ENCODE data around the gene SNX21. TPM values are rescaled to one million over a fixed set of nuclear protein-coding genes. Genes with fewer than 3 reads are reported as not detected.

SNX21 gene
- total and polyA plus RNA-seq, 9 of the 15 experiments (the other 6 are each of a cell fraction or from before 2014, with no cell fraction given), result 0.10 to 1.2 (median 0.42) TPM

DNA sequence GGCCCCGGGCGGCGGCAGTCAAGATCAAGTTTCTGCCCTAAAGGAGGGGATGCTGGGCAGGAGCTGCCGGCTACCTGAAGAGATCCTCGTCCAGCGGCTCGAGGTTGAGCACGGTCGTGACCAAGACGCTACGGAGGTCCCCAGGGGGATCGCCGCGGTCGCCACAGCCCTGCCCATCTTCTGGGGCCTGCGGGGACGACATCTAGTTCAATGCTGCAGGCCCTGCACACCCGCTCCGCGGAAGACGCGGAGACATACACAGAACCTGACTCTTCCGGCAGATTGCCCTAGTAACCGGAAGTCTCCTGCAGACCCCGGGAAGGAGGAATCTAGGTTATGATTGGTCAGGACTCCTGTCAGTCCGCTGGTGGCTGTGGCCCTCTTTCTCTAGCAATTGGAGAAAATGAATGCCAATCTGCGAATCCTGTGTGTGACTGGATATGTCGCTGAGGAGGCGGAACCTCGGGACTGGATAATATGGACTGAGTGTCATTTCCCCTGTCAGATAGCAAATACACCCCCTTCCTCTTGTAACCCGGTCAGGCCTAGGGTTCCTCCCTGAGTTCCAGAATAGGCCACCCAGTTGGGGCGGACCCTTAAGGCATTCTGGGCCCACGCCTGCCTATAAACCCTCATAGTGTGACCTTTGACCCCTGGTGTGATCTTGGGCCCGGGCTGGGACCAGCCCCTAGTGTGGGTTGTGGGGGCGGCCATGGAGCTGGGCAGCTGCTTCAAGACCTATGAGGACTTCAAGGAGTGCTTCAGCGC lies 23.7 kb downstream of the SNX21 start, which contains the start of the genes ACOT8 and ZSWIM3 (continued):
- TF ChIP-seq, protein P1, sequence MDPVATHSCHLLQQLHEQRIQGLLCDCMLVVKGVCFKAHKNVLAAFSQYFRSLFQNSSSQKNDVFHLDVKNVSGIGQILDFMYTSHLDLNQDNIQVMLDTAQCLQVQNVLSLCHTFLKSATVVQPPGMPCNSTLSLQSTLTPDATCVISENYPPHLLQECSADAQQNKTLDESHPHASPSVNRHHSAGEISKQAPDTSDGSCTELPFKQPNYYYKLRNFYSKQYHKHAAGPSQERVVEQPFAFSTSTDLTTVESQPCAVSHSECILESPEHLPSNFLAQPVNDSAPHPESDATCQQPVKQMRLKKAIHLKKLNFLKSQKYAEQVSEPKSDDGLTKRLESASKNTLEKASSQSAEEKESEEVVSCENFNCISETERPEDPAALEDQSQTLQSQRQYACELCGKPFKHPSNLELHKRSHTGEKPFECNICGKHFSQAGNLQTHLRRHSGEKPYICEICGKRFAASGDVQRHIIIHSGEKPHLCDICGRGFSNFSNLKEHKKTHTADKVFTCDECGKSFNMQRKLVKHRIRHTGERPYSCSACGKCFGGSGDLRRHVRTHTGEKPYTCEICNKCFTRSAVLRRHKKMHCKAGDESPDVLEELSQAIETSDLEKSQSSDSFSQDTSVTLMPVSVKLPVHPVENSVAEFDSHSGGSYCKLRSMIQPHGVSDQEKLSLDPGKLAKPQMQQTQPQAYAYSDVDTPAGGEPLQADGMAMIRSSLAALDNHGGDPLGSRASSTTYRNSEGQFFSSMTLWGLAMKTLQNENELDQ (CRISPR knock-in tag; IDR thresholded peaks at IDR 0.05; ENCODE audit: borderline replicate concordance), result no peak
- TF ChIP-seq NUFIP1 (IDR thresholded peaks at IDR 0.05; ENCODE audit: partially characterized antibody), result no peak
- TF ChIP-seq IRF2 (CRISPR knock-in tag; IDR thresholded peaks at IDR 0.05), result no peak
- TF ChIP-seq ILF3 (IDR thresholded peaks at IDR 0.05; ENCODE audit: borderline replicate concordance), result no peak
- TF ChIP-seq YBX1 (IDR thresholded peaks at IDR 0.05), result no peak
- TF ChIP-seq TFAM (CRISPR knock-in tag; conservative IDR thresholded peaks at IDR 0.05), result no peak
- no peak for TF ChIP-seq ZNF174 (CRISPR knock-in tag; IDR thresholded peaks at IDR 0.05)
- TF ChIP-seq RBM14 (IDR thresholded peaks at IDR 0.05; ENCODE audit: borderline replicate concordance, insufficient read depth, low read depth, low read length), result no peak
- TF ChIP-seq, protein P2, sequence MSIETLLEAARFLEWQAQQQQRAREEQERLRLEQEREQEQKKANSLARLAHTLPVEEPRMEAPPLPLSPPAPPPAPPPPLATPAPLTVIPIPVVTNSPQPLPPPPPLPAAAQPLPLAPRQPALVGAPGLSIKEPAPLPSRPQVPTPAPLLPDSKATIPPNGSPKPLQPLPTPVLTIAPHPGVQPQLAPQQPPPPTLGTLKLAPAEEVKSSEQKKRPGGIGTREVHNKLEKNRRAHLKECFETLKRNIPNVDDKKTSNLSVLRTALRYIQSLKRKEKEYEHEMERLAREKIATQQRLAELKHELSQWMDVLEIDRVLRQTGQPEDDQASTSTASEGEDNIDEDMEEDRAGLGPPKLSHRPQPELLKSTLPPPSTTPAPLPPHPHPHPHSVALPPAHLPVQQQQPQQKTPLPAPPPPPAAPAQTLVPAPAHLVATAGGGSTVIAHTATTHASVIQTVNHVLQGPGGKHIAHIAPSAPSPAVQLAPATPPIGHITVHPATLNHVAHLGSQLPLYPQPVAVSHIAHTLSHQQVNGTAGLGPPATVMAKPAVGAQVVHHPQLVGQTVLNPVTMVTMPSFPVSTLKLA (conservative IDR thresholded peaks at IDR 0.05), result peak; percentile 53 to 76
- TF ChIP-seq EP300 (IDR thresholded peaks at IDR 0.05; ENCODE audit: low read length), result no peak
- no peak for TF ChIP-seq CAMTA2 (CRISPR knock-in tag; conservative IDR thresholded peaks at IDR 0.05)
- TF ChIP-seq FOXA1 (IDR thresholded peaks at IDR 0.05; ENCODE audit: borderline replicate concordance), result no peak
- peak; percentile 98 for TF ChIP-seq NFYB (IDR thresholded peaks at IDR 0.05; ENCODE audit: extremely low read depth, insufficient read length)
- TF ChIP-seq CCAR2 (IDR thresholded peaks at IDR 0.05; ENCODE audit: low read depth, low read length), result no peak
- TF ChIP-seq SIX5 (IDR thresholded peaks at IDR 0.05; ENCODE audit: borderline replicate concordance in 1 of 2, insufficient read depth in 1 of 2, low read depth in 1 of 2, low read length in 2 of 2), result no peak
- TF ChIP-seq FOSL1 (tag; conservative IDR thresholded peaks at IDR 0.05), result no peak
- no peak for TF ChIP-seq HDAC3 (IDR thresholded peaks at IDR 0.05; ENCODE audit: borderline replicate concordance, partially characterized antibody)
- TF ChIP-seq SRSF1 (IDR thresholded peaks at IDR 0.05; ENCODE audit: low read depth, low read length), result no peak
- TF ChIP-seq ZKSCAN3 (CRISPR knock-in tag; IDR thresholded peaks at IDR 0.05), result no peak
- TF ChIP-seq NCOR1 (IDR thresholded peaks at IDR 0.05), result no peak
- no peak for TF ChIP-seq ZNF695 (CRISPR knock-in tag; IDR thresholded peaks at IDR 0.05)
- TF ChIP-seq ZNF551 (CRISPR knock-in tag; IDR thresholded peaks at IDR 0.05), result no peak
- TF ChIP-seq NR4A1 (CRISPR knock-in tag; IDR thresholded peaks at IDR 0.05), result no peak
- peak; percentile 27; the same call in 1 of the 2 replicates for TF ChIP-seq NR4A1 (tag; IDR thresholded peaks at IDR 0.05)
- no peak for TF ChIP-seq NCOA2 (IDR thresholded peaks at IDR 0.05; ENCODE audit: partially characterized antibody in 2 of 2)
- TF ChIP-seq EWSR1 (IDR thresholded peaks at IDR 0.05; ENCODE audit: borderline replicate concordance, low read depth, partially characterized antibody), result no peak
- TF ChIP-seq ELF4 (CRISPR knock-in tag; IDR thresholded peaks at IDR 0.05), result 0 out of 2 replicates have a peak, but pooled peaks have one; percentile 62
